CD4-positive, alpha-beta T cell treated with Interleukin-4 for 4 hours (primary cell): ENCODE measurements around the gene GPD2.
"Not testable (repeated sequence)": the region's sequence is repeated elsewhere in the genome, so short reads cannot be mapped to it uniquely, and the experiment has no call there.

Experiments
- DNase-seq: peaks from one replicate; pipeline ENCODE4 v3.0.0-alpha.2; 2020

Gene GPD2

DNA sequence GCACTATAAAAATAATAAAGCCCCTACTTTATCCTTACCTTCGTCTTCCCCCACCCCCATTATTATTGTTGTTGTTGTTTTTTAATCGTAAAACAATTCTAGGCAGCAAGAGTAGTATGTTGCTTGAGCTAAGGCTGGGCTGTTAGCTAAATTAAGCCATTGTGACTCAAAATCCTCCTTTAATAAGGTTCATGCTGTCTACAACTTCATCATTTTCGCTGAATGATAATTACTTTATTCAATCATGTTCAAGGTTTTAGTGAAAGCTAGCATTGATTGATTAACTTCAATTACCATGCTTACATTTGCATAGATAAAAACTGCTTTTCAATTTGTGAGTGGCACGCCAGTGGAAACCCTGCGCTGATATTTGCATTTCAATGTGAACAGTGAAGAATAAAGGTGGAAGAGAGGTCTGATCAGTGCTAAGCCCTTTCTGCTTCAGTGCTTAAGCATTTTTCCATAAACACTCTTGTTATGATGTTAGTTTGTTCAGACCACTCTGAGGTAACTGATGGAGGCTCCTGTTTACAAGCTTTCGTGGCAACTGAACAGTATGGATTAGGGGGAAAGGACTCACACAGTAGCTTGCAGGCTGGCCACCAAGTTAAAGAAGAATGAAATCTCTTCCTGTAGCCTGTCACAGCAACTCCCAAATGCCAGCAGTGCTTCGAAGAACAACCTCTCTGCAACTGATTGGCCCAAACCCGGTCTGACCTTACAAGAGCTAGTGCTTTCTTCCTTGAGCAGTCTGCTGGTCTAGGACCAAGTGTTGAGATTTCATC, 156.8 kb downstream of the GPD2 start:
- DNase-seq: no peak

GRCh38 chr2:156593594-156593921, 157.4 kb downstream of the GPD2 start:
- no peak for DNase-seq

GRCh38 chr2:156598563-156598962, 162.4 kb downstream of the GPD2 start:
- no peak for DNase-seq

GRCh38 chr2:156600196-156600595, 164.0 kb downstream of the GPD2 start:
- DNase-seq: no peak

DNA sequence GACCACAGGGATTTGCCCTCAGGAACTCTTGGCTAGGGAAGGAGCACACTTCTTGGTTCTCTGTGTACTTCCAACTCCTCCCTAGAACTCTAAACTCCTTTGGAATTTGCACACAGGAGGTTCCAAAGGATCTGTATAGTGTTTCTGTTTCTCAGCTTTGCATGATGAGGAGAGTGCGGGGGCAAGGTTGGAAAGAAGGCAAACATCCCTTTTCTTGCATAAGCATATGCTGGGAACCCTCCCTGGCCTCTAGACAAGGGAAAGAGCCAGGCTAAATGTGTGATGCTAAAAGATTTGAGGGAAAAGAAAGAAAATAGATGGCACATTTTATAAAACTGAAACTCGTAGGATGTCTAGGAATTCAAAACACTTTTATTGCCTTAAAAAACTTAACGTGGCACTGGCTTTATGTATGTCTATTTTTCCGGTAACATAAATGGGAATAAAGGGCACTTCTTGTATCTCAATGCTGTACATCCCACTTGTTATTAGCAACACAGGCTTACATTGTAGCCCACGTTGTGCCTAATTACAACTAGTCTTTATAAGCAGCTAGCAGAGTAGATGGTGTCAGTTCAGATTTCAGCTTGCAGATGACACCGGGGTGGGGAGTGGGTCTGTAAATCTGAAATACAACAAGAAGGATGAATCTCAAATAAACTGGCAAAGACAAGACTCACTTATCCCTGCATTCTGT, 165.8 kb downstream of the GPD2 start:
- no peak for DNase-seq

DNA sequence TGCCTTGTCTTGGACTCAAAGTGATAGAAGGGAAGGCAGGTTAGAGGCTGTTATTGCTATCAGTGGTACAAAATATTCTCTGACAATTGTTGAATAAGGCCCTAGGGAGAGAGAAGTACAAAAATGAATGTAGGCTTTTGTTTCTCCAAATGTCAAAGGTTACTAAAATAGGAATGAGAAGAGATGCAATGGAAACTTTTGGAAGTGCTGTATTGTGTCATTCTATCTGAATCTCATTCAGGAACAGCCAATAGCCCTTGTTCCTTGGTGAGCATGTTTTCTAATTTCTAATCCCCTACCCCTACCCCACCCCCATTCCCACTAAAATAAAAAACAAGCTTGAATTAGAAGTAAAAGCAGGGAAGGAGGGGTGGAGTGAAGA, 166.4 kb downstream of the GPD2 start:
- no peak for DNase-seq

DNA sequence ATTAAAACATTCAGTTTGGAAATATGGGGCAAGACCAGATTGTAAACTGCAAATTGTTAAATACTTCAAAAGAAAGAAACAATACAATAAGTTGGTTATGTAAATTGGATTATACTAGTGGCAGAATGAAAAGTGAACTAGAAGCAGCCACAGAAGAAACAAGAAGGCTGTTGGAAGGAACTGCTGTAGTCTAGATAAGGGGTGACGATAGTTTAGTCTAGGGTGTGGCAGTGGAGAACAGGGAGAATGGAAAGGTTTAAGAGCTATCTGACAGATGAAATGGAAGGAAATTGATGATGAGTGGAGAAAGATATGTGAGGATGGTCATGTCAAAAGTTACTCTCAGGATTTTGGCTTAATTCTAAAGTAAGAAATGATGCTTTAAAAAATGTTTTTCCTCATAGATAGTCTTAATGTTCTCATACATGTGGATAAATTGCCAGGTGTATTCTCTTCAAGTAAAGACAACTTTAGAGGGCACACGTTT, 179.7 kb downstream of the GPD2 start:
- DNase-seq: no peak

- not testable (repeated sequence) for DNase-seq
Measured at GRCh38 chr2:156618071-156618470, 181.9 kb downstream of the GPD2 start.

- DNase-seq: no peak
Measured at GRCh38 chr2:156619021-156619539, 182.9 kb downstream of the GPD2 start.

DNA sequence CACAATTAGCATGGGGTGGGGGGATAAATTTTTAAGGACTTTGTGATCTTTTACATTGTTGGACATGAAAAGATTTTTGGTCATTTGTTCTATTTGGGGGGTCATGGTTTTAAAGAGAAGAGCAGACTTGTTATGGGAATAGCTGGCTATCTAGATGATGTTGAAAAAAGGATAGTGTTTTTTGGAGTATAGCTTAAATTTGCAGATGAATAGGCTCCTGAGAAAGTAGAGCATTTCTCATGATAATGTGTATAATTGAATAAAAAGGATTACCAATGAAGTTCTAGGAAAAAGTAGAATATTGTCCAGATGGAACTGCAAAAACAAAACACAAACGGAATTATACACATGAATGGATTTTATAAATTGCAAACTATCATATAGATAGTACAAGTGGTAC, 186.3 kb downstream of the GPD2 start:
- no peak for DNase-seq

GRCh38 chr2:156625360-156626170, 189.4 kb downstream of the GPD2 start:
- no peak for DNase-seq

DNA sequence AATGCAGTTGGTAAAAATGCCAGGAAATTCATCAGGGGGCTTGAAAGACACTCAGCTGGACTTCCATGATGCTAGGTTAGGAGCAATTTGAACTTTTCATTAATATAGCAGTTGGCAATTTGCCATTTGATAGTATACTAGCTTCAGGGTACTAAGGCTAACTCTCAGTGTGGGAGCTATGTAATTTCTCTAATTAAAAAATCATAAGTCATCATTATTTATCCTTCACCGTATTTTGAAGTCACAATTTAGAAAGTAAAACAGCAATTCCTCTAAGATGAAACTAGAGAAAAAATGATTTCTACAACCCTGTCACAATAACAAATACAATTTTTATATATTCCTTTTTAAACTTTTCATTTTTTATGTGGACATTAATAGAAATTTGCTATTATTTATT, 190.8 kb downstream of the GPD2 start:
- no peak for DNase-seq

- DNase-seq: no peak
Measured at GRCh38 chr2:156630579-156631337, 194.6 kb downstream of the GPD2 start.

GRCh38 chr2:156635646-156636045, 199.5 kb downstream of the GPD2 start:
- no peak for DNase-seq
